H1 (cell line): Measurements from ENCODE around the gene PLAA. TPM values are rescaled to one million over a fixed set of nuclear protein-coding genes. Genes with fewer than 3 reads are reported as not detected.

Experiments used
- polyA plus RNA-seq, 7 experiments: library from polyadenylated mRNA; depleted of rRNA in 3 of 7; stranded (reverse) in 5 of 7; unstranded in 2 of 7; fragments of >200 nt in 5 of 7; fragments of 200-250 nt in 2 of 7; gene quantifications; 1 replicate in 5 of 7; 2 replicates in 1 of 7; 4 replicates in 1 of 7; pipeline versions ENCODE4 v1.2.1 to v1.2.3, GENCODE V29; 2011 to 2013; ENCODE audit warnings: missing spikeins in 2 of 7, mixed read lengths in 2 of 7
- total RNA-seq: library from RNA; stranded (reverse); fragmentation: NEBNext Ultra II Directional; extraction: Animal tissue kit (Norgen Biotek cat#: 25700); gene quantifications from 2 replicates; pipeline ENCODE4 v1.2.1, GENCODE V29; 2021
- TF ChIP-seq, protein P1 (sequence below): IDR thresholded peaks from 2 replicates; pipeline ENCODE4 v1.6.1; 2011; ENCODE audit warnings: low read depth, mild to moderate bottlenecking, low read length; ENCODE audit not compliant: insufficient read depth

Gene PLAA
- total and polyA plus RNA-seq, 2 of the 8 experiments (the other 6 are each of a cell fraction or from before 2014, with no cell fraction given), result 19.2 to 64.2 TPM

DNA sequence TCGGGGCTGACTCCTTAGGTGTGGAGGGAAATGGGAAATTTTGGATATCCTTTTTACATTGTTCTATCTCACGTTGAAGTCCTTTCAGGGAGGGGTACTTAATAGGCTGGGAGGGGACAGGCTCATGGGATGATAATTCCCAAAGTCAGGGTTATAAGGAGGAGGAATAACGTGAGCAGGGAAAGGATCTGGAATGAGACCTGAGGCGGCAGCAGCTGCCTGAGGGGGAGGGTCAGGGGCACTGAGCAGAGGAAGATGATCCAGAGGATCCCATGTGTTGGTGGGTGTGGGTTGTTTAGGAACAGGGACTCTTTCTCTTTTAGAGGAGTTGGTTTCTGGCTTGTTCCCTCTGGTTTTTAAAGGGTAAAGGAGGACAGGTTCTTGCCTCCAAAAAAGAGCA, 27.9 kb upstream of the PLAA start (continued):
- TF ChIP-seq, protein P1, sequence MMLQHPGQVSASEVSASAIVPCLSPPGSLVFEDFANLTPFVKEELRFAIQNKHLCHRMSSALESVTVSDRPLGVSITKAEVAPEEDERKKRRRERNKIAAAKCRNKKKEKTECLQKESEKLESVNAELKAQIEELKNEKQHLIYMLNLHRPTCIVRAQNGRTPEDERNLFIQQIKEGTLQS, result no peak
- TF ChIP-seq, all 59 proteins: peak for 6
